T-helper 2 cell treated with Interferon-gamma antibody and Interleukin-4, amounts not matched to agents 100 ng/mL and 5 ng/mL, for 36 hours (primary cell): ENCODE results near the gene NYAP1. TPM values are rescaled to one million over a fixed set of nuclear protein-coding genes. Genes with fewer than 3 reads are reported as not detected.
"Not testable (repeated sequence)": the region's sequence is repeated elsewhere in the genome, so short reads cannot be mapped to it uniquely, and the experiment has no call there.

Experiments
- intact Hi-C: fragments of 100-400 bp; cut with micrococcal nuclease; formaldehyde crosslinking; loops from one replicate; pipeline ENCODE4 v1.15.1; 2023
- total RNA-seq: library from RNA; stranded (reverse); gene quantifications from 2 replicates; pipeline ENCODE4 v1.2.3, GENCODE V29; 2022

NYAP1 gene
- total RNA-seq, 1 donor from 2014 or later, result not detected

DNA sequence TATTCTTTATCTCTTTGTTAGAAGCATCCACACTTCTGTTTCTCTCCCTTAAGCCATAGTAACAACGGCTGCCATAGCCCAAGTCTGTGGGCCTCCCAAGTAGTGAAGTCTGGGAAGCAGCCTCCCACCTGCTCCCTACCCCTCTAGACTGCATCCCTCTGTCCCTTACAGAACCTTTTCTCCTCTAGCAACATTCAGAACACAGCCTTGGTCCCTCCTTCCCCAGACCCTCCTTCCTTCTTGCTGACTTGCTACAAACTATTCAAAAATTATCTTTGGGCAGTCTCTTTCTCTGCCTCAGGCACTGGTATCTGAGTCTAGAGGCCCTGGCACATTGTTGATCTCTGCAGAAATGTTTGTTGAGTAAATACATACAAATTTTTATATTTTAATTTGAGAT lies 2.3 kb upstream of the NYAP1 start:
- intact Hi-C loops, result no loop called here

DNA sequence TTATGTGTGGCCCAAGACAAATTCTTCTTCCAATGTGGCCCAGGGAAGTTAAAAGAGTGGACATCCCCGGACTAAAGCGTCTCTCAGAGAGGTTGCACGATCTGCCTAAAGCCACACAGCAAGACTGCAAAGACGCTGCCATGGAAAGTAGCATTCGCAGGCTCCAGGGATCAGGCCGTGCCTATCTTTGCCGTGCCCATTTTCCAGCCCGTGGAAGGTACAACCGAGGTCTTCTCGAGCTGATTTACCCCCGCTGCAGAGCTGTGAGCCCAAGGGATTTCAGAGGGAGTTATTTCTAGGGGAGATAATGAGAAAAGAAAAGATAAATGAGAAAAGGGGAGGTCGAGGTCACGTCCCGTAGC lies 1.0 kb upstream of the NYAP1 start:
- intact Hi-C loops, result no loop called here

- intact Hi-C loops, result no loop called here
These were observed 521 bp upstream of the NYAP1 start for GRCh38 chr7:100483090-100483721.

- intact Hi-C loops, result no loop called here
These were observed 932 bp downstream of the NYAP1 start for GRCh38 chr7:100484673-100485045.

DNA sequence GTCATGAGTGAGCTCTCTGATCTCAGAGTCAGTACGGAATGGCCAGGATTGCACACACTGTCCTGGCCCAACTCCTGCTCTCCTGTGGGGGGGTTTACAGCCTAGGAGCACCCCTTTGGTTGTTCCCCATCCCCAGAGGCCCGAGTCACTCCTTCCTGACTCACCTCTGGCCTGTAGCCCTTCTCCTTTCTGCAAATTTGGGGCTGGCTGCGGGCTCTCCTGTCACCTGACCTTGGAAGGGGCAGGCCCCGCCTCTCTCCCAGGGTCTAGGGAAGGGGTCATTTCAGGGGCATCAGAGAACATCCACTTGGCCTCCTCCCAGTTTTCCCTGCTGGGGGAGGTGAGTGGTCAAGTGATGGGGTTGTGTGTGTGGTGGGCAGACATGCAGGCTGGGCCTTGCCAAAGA lies 1.7 kb downstream of the NYAP1 start:
- intact Hi-C loops, result no loop called here

- intact Hi-C loops, result no loop called here
These were observed 2.4 kb downstream of the NYAP1 start for GRCh38 chr7:100486111-100486636.

DNA sequence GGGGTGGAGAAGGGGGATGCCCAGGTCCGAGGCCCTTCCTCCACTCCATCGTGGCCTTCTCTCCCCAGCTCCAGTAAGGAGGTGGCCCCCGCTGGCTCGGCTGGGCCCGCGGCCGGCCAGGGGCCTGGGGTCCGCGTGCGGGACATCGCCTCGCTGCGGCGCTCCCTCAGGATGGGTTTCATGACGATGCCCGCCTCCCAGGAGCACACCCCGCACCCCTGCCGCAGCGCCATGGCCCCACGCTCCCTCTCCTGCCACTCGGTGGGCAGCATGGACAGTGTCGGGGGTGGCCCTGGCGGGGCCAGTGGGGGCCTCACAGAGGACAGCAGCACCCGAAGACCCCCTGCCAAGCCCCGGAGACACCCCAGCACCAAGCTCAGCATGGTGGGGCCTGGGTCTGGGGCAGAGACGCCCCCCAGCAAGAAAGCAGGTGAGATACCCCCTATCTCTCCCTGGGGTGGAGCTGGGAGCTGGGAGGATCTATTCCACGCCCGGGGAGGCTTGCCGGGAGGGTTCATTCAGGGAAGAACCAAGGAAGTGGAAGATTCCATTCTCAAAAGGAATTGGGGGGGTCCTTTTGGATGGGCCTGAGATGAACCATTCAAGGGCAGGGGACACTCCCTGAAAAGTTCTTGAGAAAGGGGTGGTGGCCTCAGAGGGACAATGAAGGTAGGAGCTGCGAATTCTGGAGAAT lies 3.2 kb downstream of the NYAP1 start:
- intact Hi-C loops, result no loop called here

DNA sequence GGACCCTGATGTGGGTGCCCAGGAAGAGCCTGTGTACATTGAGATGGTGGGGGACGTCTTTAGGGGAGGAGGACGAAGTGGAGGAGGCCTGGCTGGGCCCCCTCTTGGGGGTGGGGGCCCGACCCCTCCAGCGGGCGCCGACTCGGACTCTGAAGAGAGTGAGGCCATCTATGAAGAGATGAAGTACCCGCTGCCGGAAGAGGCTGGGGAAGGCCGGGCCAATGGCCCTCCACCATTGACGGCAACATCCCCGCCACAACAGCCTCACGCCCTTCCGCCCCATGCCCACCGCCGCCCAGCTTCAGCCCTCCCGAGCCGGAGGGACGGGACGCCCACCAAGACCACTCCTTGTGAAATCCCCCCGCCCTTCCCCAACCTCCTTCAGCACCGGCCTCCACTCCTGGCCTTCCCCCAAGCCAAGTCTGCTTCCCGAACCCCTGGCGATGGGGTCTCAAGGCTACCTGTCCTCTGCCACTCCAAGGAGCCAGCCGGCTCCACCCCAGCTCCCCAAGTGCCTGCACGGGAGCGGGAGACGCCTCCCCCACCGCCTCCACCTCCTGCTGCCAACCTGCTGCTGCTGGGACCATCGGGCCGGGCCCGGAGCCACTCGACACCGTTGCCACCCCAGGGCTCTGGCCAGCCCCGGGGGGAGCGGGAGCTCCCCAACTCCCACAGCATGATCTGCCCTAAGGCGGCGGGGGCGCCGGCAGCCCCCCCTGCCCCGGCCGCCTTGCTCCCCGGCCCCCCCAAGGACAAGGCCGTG lies 4.8 kb downstream of the NYAP1 start:
- intact Hi-C loops, result no loop called here

- intact Hi-C loops, result no loop called here
These were observed 5.4 kb downstream of the NYAP1 start for GRCh38 chr7:100489121-100489520.

GRCh38 chr7:100489824-100490223 lies 6.1 kb downstream of the NYAP1 start:
- intact Hi-C loops, result no loop called here

DNA sequence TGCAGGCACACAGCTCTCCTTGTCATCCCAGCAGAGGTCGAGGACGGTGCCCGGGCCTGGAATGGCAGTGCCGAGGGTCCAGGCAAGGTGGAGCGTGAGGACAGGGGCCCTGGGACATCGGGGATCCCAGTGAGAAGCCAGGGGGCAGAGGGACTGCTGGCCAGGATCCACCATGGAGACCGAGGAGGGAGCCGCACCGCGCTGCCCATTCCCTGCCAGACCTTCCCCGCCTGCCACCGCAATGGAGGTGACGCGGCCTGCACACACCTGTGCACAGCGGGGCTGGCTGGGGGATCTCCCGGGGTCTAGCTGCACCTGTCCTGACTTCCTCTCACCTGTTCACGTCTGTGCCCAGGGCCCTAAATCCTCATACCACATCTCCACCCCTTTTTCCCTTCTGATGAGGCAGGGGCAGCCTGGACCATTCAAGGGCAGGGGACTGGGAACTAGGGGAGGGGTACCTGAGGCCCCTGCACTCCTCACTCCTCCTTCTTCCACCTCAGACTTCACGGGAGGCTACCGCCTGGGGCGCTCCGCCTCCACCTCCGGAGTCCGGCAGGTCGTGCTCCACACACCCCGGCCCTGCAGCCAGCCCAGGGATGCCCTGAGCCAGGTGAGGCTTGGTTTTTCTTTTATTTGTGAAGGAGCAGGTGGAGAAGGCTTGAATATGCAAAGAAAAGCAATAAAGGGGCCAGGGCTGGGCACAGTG lies 6.9 kb downstream of the NYAP1 start:
- intact Hi-C loops, result no loop called here

DNA sequence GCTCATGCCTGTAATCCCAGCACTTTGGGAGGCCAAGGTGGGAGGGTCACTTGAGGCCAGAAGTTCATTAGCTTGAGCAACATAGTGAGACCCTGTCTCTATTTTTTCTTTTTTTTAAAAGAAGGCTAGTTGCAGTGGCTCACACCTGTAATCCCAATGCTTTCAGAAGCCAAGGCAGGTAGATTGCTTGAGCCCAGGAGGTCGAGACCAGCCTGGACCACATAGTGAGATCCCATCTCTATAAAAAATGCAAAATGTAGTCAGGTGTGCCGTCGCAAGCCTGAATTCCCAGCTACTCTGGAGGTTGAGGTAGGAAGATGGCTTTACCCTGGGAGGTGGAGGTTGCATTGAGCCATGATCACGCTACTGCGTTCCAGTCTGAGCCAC lies 7.5 kb downstream of the NYAP1 start:
- intact Hi-C loops, result no loop called here

DNA sequence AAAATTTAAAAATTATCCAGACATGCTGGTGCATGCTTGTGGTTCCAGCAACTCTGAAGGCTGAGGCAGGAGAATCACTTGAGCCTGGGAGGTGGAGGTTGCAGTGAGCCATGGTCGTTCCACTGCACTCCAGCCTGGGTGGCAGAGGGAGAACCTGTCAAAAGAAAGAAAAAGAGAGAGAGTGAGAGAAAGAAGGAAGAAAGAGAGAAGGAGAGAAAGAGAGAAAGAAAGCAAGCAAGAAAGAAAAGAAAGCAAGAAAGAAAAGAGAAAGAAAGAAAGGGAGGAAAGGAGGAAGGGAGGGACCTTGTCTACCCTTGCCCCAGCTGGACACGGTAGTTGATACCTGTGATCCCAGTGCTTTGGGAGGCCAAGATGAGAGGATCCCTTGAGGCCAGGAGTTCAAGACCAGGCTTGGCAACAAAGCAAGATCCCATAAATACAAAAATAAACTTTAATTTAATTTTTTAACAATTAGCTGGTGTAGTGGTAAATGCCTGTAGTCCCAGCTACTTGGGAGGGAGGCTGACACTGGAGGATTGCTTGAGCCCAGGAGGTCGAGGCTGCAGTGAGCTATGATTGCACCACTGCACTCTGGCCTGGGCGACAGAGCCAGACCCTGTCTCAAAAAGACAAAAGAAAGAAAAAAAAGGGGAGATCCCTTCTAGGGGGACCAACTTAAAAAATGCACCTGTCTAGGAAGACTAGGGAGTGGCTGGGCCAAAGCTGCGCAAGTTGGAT lies 9.2 kb downstream of the NYAP1 start:
- intact Hi-C loops, result no loop called here

GRCh38 chr7:100493476-100494264 lies 9.9 kb downstream of the NYAP1 start:
- intact Hi-C loops, result no loop called here

DNA sequence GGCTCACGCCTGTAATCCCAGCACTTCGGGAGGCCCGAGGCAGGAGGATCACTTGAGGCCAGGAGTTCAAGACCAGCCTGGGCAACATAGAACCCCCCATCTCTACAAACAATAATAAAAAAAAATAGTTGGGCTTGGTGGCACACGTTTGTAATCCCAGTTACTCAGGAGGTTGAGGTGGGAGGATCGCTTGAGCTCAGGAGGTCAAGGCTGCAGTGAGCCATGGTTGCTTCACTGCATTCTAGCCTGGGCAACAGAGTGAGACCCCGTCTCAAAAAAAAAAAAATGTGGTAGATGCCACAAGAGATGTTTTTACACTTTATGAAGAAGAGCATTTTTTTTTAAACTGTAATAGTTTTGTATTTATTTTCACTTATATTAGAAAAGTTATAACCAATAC lies 12.8 kb downstream of the NYAP1 start:
- intact Hi-C loops, result no loop called here

DNA sequence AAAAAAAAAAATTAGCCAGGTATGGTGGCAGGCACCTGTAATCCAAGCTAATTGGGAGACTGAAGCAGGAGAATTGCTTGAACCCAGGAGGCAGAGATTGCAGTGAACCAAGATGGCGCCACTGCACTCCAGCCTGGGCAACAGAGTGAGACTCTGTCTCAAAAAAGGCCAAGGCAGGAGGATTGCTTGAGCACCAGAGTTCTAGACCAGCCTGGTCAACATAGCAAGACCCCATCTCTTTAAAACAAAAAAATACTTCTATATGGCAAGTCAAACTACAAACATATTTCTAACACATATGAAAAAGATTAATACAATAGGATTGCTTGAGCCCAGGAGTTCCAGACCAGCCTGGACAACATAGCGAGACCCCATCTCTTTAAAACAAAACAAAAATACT lies 17.0 kb downstream of the NYAP1 start:
- intact Hi-C loops, result not testable (repeated sequence)

DNA sequence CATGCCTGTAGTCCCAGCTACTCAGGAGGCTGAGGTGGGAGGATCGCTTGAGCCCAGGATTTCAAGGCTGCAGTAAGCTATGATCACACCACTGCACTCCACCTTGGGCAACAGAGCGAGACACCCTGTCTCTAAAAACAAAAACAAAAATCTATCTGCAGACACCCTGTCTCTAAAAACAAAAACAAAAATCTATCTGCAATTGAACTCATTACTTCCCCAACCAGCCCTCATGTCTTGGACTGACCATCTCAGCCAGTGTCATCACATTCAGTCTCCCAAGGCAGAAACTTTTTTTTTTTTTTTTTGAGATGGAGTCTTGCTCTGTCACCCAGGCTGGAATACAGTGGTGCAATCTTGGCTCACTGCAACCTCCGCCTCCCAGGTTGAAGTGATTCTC lies 20.3 kb downstream of the NYAP1 start:
- intact Hi-C loops, result not testable (repeated sequence)

DNA sequence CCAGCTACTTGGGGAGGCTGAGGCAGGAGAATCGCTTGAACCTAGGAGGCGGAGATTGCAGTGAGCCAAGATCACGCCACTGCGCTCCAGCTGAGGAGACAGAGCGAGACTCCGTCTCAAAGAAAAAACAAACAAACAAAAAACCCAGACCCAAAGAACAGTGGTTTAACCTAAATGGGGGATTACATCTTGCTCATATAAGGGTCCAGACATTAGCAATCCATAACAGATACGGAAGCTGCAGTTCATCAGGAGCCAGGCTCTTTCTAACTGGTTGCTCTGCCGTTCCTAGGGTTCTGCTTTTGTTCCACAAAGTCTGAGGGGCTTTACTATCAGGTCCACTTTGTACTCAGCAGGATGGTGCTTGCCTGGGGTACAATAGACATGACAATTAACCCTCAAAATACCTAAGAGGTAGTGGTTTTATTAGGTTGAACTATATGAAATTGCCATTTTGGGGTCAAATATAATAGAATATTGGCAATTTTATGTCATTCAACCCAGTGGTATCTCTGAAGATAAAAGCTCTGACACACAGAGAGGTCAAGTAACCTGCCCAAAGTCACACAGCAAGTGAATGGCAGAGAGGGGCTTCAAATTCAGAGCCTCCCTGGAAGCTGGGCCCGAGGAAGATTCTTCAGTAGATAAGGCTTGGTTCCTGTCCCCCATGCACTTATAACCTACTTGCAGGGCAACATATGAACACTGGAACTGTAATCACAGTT lies 21.3 kb downstream of the NYAP1 start:
- intact Hi-C loops, result no loop called here

DNA sequence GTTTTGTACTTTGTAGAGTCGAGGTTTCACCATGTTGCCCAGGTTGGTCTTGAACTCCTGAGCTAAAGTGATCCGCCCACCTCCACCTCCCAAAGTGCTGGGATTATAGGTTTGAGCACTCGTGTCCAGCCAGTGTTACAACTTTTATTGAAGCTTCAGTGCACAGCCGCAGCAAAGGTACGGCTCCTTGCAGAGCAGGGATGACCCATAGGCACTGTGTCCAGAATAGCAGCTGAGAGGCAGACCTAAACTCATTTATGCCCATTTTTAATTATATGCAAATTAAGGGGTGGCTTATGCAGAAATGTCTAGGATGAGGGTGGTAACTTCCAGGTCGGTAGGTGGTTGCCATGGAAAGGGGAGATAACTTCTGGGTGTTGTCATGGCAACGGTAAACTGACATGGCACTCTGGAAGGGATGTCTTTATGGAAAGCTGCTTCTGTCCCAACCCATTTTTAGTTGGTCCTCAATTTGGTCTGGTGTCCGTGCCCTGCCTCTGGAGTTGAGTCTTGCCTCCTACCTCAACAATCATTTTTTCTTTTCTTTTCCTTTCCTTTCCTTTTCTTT lies 22.7 kb downstream of the NYAP1 start:
- intact Hi-C loops, result no loop called here
